Colonic mucosa (tissue), 4 donors: ENCODE measurements around the gene TANGO2. TPM values are rescaled to one million over a fixed set of nuclear protein-coding genes. Genes with fewer than 3 reads are reported as not detected.

ENCODE experiments used
- DNase-seq: peaks from one replicate; pipeline ENCODE4 v3.0.0-alpha.2; 2020
- H3K27ac ChIP-seq: fragments of 200-600 bp; one replicate; pipeline ENCODE4 v1.8.0; 2021
- H3K27me3 ChIP-seq: fragments of 200-600 bp; one replicate; pipeline ENCODE4 v1.8.0; 2021
- H3K36me3 ChIP-seq: fragments of 200-600 bp; one replicate; pipeline ENCODE4 v1.8.0; 2021
- H3K4me1 ChIP-seq: fragments of 200-600 bp; one replicate; pipeline ENCODE4 v1.8.0; 2021; ENCODE audit warnings: mild to moderate bottlenecking
- H3K4me3 ChIP-seq: fragments of 200-600 bp; one replicate; pipeline ENCODE4 v1.8.0; 2021
- H3K9ac ChIP-seq, 2 donors: one replicate each; pipeline ENCODE4 v1.7.0; 2013; ENCODE audit warnings: control low read depth in 2 of 2, low read depth in 2 of 2, low read length in 2 of 2
- H3K9me3 ChIP-seq: fragments of 200-600 bp; one replicate; pipeline ENCODE4 v1.8.0; 2021
- CTCF ChIP-seq: fragments of 200-600 bp; IDR thresholded peaks from one replicate; pipeline ENCODE4 v1.8.0; 2022; ENCODE audit warnings: antibody characterized with exemption, mild to moderate bottlenecking
- intact Hi-C: fragments of 100-400 bp; cut with DNase I; formaldehyde crosslinking; loops from one replicate; pipeline ENCODE4 v1.14.1; 2022
- total RNA-seq, 2 donors: library from RNA; stranded (reverse); fragmentation: NEBNext Ultra II Directional in 1 of 2; extraction: Animal tissue kit (Norgen Biotek cat#: 25700) in 1 of 2; gene quantifications; one replicate each; pipeline ENCODE4 v1.2.1, GENCODE V29; 2021
- donor health status: healthy.
- donor health status: DM: no; HTN: no; CAD: no.
- donor health status: DM: no; HTN: no; CAD: no.

Gene TANGO2
- total RNA-seq, 2 donors from 2014 or later: 22.1 to 34.1 TPM

DNA sequence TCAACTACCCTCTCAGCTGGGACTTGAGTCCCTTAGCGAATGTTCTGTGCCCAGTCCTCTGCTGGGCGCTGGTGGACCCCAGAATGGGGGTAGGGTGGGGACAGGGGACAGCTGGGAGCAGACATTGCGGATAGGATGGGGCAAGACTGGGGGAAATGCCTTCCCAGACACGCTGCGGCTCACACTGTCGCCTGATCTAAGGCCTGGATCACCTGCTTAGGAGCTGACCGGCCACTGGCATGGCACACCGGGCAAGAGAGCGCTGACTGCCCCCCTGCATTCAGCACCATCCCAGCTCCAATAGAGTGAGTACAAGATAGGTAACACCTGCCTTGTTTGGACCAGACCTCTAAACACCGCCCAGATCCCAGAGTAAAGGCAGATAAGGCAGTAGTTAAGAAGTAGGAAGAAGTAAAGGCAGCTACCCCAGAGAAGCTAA, 5.7 kb upstream of the TANGO2 start:
- no peak for DNase-seq
- Histone ChIP-seq H3K27me3 (no peaks in the 10 kb centered on the region), H3K4me3 (no peak overlapping the region), H3K9ac (no peak overlapping the region), H3K4me1 (no peaks in the 10 kb centered on the region), H3K9me3 (no peaks in the 10 kb centered on the region), H3K27ac (no peak overlapping the region), H3K36me3 (no peaks in the 10 kb centered on the region)
- intact Hi-C loops: no loop called here
- no peak for TF ChIP-seq CTCF

DNA sequence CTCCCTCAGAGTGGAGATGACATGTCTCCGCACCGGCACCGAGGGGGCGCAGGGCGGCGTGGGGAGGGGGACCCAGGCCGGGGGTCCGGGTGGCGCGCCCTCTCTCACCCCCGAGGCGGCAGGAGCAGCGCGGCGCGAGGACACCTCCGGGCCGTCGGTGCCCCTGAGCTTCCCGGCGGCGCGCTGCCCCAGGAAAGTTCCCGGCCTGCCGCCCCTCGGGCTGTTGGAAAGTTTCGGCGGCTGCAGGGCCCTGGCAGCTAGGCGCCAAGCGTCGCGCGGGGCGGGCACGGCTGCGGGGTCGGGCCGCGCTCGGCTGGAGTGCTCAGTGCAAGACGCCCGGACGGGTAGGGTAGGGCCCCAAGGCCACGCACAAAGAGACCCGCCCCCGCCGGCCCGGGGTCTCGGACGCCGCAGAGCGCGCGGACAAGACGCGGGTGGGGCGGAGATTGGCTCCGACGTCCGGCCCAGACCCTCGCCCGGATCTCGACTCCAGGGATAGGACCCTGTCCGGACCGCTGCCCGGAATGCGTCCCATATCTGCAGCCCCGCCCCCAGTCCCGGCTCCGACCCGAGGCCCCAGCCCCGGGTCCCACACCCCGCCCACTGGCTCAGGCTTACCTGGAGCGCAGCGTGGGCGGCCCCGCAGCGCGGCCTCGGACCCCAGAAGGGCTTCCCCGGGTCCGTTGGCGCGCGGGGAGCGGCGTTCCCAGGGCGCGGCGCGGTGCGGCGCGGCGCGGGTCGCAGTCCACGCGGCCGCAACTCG, 4.8 kb upstream of the TANGO2 start:
- DNase-seq: peak; percentile 34
- intact Hi-C loops: no loop called here
- Histone ChIP-seq H3K9ac (peak overlapping the region; percentile 40 to 67), H3K27me3 (no peaks in the 10 kb centered on the region), H3K27ac (no peak overlapping the region), H3K9me3 (no peaks in the 10 kb centered on the region), H3K4me1 (no peaks in the 10 kb centered on the region), H3K36me3 (no peaks in the 10 kb centered on the region), H3K4me3 (peak overlapping the region; percentile 83)
- no peak for TF ChIP-seq CTCF

GRCh38 chr22:20016734-20017621, 3.9 kb upstream of the TANGO2 start, which contains the start of gene ARVCF:
Gene ARVCF, minus strand, starts transcription at chr22:20016823. Its CDS starts 26,029 bp downstream, at chr22:19990794.
- peaks cover 1% of the 10 kb centered on the region for H3K4me1 ChIP-seq
- peak; percentile 94 for DNase-seq
- peak within 1 kb of the TSS; percentile 83 for H3K4me3 ChIP-seq
- no peak within 1 kb of the TSS for H3K27ac ChIP-seq
- H3K9ac ChIP-seq: peak within 1 kb of the TSS; percentile 40 to 67
- no peaks in the 10 kb centered on the region for H3K9me3 ChIP-seq
- no peaks in the 10 kb centered on the region for H3K36me3 ChIP-seq
- H3K27me3 ChIP-seq: no peaks in the 10 kb centered on the region
- intact Hi-C loops: no loop called here
- no peak for TF ChIP-seq CTCF

- H3K4me1 ChIP-seq: peaks cover 5% of the 10 kb centered on the region
Observed at GRCh38 chr22:20017622-20017958, 3.3 kb upstream of the TANGO2 start.

More at GRCh38 chr22:20017622-20017958, 3.3 kb upstream of the TANGO2 start:
- TF ChIP-seq CTCF: no peak
- peak overlapping the region in 1 of 2 donors; percentile 26 for H3K9ac ChIP-seq
- intact Hi-C loops: no loop called here
- H3K27ac ChIP-seq: no peak overlapping the region
- no peak for DNase-seq
- no peaks in the 10 kb centered on the region for H3K9me3 ChIP-seq
- no peaks in the 10 kb centered on the region for H3K27me3 ChIP-seq
- H3K4me3 ChIP-seq: no peak overlapping the region
- no peaks in the 10 kb centered on the region for H3K36me3 ChIP-seq
